ENCODE measurements around the gene ZNF496.

- TF ChIP-seq CTCF (IDR thresholded peaks at IDR 0.05; ENCODE audit: low read length) (no peak), EZH2 (optimal IDR thresholded peaks at IDR 0.05; ENCODE audit: low read depth, low read length) (no peak)
Measured at GRCh38 chr1:247290576-247290975, 41.1 kb downstream of the ZNF496 start.
